Measurements from ENCODE around the gene SLC2A9. TPM values are rescaled to one million over a fixed set of nuclear protein-coding genes. Genes with fewer than 3 reads are reported as not detected.

SLC2A9 gene
- total RNA-seq, 2 donors from 2014 or later = 0.95 to 1.9 TPM

DNA sequence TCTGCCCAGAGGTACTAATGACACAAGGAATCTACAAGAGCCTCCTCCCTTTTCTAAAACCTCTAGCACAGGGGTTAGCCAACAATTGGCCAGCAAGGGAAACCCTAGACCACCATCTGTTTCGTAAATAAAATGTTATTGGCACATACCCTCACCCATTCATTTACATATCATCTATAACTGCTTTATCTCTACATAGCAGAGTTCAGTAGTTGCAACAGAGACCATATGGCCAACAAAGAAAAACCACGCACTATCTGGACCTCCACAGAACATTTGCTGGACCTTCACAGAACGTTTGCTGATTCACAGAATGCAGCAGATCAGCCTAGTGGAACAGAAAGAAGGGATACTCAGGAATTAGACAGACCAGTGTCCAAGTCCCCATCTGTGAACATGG lies 9.4 kb downstream of the SLC2A9 start:
- Mint-ChIP-seq H3K27me3 (ENCODE audit: insufficient read depth) (peaks cover 4% of the 10 kb centered on the region), H3K36me3 (ENCODE audit: low read depth) (no peaks in the 10 kb centered on the region), H3K4me3 (no peak overlapping the region), H3K27ac (no peak overlapping the region), H3K9me3 (no peaks in the 10 kb centered on the region), H3K4me1 (no peaks in the 10 kb centered on the region)
- Histone ChIP-seq H3K4me1 (ENCODE audit: control insufficient read depth, insufficient read depth, low read length) (no peaks in the 10 kb centered on the region), H3K27me3 (ENCODE audit: control insufficient read depth, insufficient read depth, low read length, poor library complexity, severe bottlenecking) (no peaks in the 10 kb centered on the region), H3K27ac (ENCODE audit: low read depth, low read length) (no peak overlapping the region), H3K9me3 (ENCODE audit: control insufficient read depth, low read length) (no peaks in the 10 kb centered on the region), H3K4me3 (ENCODE audit: low read length) (no peak overlapping the region), H3K36me3 (ENCODE audit: control insufficient read depth, insufficient read depth, low read length) (no peaks in the 10 kb centered on the region), H3K9ac (ENCODE audit: extremely low read depth, low read length, poor library complexity, severe bottlenecking) (no peak overlapping the region)
- 86 to 88% methylated on average over 2 to 3 of the region's 3 CpGs for WGBS, 2 experiments (ENCODE audit: insufficient coverage in 1 of 2, insufficient read length in 1 of 2)
- DNase-seq = no peak
- TF ChIP-seq, protein P1, sequence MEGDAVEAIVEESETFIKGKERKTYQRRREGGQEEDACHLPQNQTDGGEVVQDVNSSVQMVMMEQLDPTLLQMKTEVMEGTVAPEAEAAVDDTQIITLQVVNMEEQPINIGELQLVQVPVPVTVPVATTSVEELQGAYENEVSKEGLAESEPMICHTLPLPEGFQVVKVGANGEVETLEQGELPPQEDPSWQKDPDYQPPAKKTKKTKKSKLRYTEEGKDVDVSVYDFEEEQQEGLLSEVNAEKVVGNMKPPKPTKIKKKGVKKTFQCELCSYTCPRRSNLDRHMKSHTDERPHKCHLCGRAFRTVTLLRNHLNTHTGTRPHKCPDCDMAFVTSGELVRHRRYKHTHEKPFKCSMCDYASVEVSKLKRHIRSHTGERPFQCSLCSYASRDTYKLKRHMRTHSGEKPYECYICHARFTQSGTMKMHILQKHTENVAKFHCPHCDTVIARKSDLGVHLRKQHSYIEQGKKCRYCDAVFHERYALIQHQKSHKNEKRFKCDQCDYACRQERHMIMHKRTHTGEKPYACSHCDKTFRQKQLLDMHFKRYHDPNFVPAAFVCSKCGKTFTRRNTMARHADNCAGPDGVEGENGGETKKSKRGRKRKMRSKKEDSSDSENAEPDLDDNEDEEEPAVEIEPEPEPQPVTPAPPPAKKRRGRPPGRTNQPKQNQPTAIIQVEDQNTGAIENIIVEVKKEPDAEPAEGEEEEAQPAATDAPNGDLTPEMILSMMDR (conservative IDR thresholded peaks at IDR 0.05) = no peak

DNA sequence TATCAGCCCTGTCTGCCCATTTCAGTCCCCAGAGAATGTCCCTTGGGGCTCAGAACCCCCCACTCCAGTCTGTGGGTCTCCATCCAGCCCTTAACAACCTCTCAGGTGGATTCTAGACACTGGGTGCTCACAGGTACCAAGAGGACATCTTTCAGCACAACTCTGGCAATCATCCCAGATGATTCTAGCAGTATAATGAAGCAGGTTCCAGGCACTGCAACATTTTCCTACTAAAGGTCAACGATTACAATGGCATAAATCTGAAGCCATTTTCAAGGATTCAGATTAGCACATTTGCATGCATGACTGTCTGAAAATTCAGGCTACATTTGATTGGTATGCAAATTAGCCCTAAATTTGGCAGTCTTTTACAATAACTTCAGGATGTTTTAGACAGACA lies 10.0 kb downstream of the SLC2A9 start:
- H3K27me3 Mint-ChIP-seq (ENCODE audit: insufficient read depth) = peaks cover 4% of the 10 kb centered on the region
- H3K27ac Mint-ChIP-seq = no peak overlapping the region

DNA sequence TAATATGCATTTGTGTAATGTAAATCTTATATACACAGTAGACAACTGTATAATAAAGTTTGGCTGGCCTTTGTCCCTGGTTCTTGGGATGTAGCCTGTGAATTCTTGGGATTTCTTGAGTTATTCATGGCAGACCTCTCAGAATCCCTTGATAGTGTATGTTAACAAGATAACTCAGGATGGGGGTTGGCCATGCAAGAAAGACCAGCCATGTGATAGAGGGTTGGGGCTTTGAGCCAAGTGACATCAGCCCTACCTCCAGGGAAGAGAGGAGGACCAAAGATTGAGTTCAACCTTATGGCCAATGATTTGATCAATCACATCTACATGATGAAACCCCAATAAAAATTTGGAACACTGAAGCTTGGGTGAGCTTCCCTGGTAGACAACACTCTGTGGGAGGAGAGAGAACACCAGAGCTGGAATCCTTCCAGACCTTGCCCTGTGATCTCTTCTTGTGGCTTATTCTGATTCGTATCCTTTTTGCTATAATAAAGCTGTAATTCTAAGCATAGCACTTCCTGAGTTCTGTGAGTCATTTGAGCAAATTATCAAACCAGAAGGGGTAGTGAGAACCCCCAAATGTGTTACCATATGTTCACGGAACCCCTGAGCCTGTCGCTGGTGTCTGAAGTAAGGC lies 11.3 kb downstream of the SLC2A9 start:
- no peak overlapping the region for H3K4me3 Mint-ChIP-seq
- H3K4me1 ChIP-seq (ENCODE audit: control insufficient read depth, insufficient read depth, low read length) = no peaks in the 10 kb centered on the region
- H3K27me3 ChIP-seq (ENCODE audit: control insufficient read depth, insufficient read depth, low read length, poor library complexity, severe bottlenecking) = no peaks in the 10 kb centered on the region
- H3K27ac Mint-ChIP-seq = no peak overlapping the region
- DNase-seq = no peak
- TF ChIP-seq, protein P1 (conservative IDR thresholded peaks at IDR 0.05) = no peak
- no peaks in the 10 kb centered on the region for H3K36me3 Mint-ChIP-seq (ENCODE audit: low read depth)
- no peaks in the 10 kb centered on the region for H3K9me3 ChIP-seq (ENCODE audit: control insufficient read depth, low read length)
- H3K4me1 Mint-ChIP-seq = no peaks in the 10 kb centered on the region
- no peaks in the 10 kb centered on the region for H3K9me3 Mint-ChIP-seq
- no peak overlapping the region for H3K9ac ChIP-seq (ENCODE audit: extremely low read depth, low read length, poor library complexity, severe bottlenecking)
- 93 to 96% methylated on average over 2 to 3 of the region's 3 CpGs for WGBS, 2 experiments (ENCODE audit: insufficient coverage in 1 of 2, insufficient read length in 1 of 2)
- no peaks in the 10 kb centered on the region for H3K36me3 ChIP-seq (ENCODE audit: control insufficient read depth, insufficient read depth, low read length)
- peaks cover 4% of the 10 kb centered on the region for H3K27me3 Mint-ChIP-seq (ENCODE audit: insufficient read depth)
- H3K4me3 ChIP-seq (ENCODE audit: low read length) = no peak overlapping the region
- H3K27ac ChIP-seq (ENCODE audit: low read depth, low read length) = no peak overlapping the region

More for the DNA sequence above, 10.0 kb downstream of the SLC2A9 start:
- Histone ChIP-seq H3K27ac (ENCODE audit: low read depth, low read length) (no peak overlapping the region), H3K9me3 (ENCODE audit: control insufficient read depth, low read length) (no peaks in the 10 kb centered on the region), H3K9ac (ENCODE audit: extremely low read depth, low read length, poor library complexity, severe bottlenecking) (no peak overlapping the region), H3K27me3 (ENCODE audit: control insufficient read depth, insufficient read depth, low read length, poor library complexity, severe bottlenecking) (no peaks in the 10 kb centered on the region), H3K4me1 (ENCODE audit: control insufficient read depth, insufficient read depth, low read length) (no peaks in the 10 kb centered on the region), H3K4me3 (ENCODE audit: low read length) (no peak overlapping the region), H3K36me3 (ENCODE audit: control insufficient read depth, insufficient read depth, low read length) (no peaks in the 10 kb centered on the region)
- WGBS, 2 experiments (ENCODE audit: insufficient coverage in 1 of 2, insufficient read length in 1 of 2) = 75 to 89% methylated on average over 1 of the region's 1 CpG
- H3K36me3 Mint-ChIP-seq (ENCODE audit: low read depth) = no peaks in the 10 kb centered on the region
- H3K4me1 Mint-ChIP-seq = no peaks in the 10 kb centered on the region
- no peaks in the 10 kb centered on the region for H3K9me3 Mint-ChIP-seq
- no peak overlapping the region for H3K4me3 Mint-ChIP-seq
- TF ChIP-seq, protein P1 (conservative IDR thresholded peaks at IDR 0.05) = no peak
- no peak for DNase-seq

All from endodermal cell (in vitro differentiated cells).